NCI-H446 (cell line): ENCODE results near the gene VCPKMT.
A peak's percentile ranks its signal among the peaks of the same experiment; 100 is the strongest.

Experiments
- DNase-seq, 2 experiments: peaks; one replicate each; lab custom pipeline; 2025; lab: John Stamatoyannopoulos, UW

Gene VCPKMT

DNA sequence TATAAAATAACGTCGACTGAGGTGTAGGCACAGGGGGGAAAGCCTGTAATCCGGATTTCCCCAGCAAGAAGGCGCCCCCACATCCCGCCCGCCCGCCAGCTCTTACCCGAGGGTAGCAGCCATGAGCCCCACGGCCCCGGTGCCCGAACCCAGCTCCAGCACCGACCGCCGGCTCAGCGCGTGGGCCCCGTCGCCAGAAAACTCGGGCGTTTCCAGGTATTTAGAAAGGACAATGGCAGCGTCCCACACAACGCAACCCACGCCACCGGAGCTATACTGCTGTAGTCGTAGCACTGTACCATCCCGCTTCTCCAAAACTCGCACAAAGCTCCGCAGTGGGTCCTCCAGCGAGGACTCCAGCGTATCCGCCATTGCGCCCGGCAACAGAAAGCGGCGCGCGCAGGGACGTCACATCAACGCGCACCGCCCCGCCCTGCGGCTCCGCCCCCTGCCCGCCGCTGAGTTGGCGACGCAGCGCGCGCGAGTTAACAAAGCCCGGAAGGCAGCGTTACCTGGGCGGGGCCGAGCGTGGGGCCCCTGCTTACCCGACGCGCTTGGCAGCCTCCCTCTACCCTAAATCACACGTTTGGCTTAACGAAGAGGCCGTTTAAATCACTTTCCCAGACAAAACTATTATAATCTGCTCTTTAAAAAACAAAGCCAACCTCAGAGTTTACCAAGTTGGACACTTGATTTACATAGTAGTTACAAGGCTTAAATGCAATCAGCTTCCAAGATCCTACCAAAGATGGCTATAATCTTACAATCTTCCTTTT lies at the start of gene VCPKMT:
Gene VCPKMT, minus strand, starts transcription at position 392 of the 776 bp plus-strand sequence. Its CDS starts 20 bp downstream, at position 372.
- DNase-seq: peak; percentile 82 to 95

DNA sequence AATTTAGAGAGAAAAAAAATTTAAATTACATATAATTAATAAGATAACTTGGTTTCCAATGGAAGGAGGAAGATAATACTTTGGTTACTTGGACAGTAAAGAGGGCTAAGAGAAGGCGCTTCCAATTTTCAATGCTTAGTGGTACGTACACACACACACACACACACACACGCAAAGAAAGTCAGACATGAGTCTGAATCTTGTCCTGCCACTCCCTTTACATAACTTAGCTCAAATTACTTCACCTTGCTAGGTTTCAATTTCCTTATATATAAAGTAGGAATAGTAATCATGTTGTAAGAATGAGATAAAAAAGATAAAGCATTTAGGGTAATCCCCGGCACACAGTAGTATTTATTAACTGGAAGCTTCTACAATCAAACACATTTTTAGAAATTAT lies 39.7 kb upstream of the VCPKMT start:
- DNase-seq: no peak

DNA sequence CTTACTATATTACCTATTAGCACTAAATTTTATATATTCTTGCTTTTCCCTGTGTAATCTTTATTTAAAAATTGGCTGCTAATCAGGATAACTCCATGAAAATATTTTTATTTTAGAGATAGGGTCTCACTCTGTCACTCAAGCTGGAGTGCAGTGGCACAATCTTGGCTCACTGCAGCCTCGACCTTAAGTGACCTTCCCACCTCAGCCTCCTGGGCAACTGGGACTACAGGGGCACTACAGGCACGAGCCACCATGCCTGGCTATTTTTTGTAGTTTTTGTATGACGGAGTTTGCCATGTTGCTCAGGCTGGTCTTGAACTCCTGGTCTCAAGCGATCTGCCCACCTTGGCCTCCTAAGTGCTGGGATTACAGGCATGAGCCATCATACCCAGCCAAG lies 32.4 kb upstream of the VCPKMT start:
- DNase-seq: no peak

DNA sequence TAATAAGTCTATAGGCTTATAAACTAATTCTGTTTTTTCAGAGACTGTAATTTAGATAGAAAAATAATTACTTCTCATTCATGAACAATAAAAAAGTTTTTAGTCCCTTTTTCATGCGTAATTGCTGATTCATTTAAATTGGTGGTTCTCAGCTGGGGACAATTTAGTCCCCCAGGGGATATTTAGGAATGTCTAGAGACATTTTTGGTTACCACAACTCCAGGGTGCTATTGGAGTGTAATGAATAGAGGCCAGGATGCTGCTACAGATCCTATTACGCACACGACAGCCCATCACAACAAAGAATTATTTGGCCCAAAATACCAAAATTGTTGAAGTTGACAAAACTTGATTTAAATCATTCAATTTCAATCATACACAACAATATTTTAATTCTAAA lies 22.8 kb upstream of the VCPKMT start:
- no peak for DNase-seq

DNA sequence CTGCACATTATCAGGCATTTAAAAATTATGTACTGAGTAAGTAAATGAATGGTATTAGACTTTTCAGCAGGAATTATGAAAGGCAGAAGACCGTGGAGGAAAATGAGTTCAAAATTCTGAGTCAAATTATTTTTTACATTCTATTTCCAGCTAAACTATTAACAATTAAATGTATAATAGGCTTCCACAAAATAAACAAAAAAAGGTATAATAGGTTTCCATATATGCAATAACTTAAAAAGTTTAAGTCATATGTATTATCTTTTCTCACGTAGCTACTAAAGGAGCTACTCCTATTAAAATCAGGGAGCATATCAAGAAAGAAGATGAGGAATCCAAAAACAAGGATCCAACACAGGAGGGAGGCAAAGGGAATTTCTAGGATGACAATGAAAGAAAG lies 11.4 kb upstream of the VCPKMT start:
- DNase-seq: no peak

DNA sequence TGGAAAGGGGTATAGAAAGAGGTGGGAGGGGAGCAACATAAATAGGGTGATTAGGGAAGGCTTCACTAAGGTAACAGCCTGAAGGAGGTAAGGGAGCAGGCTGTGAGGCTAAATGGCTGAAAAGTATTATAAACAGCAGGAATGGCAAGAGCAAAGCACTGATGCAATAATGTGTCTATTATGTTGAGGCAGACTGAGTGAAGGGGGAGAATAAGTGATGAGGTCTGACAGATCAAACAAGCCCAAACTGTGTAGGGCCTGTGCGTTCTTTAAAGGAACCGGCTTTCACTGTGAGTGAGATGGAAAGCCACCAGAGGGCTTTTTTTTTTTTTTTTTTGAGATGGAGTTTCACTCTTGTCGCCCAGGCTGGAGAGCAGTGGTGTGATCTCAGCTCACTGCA lies 6.7 kb upstream of the VCPKMT start:
- DNase-seq: no peak

DNA sequence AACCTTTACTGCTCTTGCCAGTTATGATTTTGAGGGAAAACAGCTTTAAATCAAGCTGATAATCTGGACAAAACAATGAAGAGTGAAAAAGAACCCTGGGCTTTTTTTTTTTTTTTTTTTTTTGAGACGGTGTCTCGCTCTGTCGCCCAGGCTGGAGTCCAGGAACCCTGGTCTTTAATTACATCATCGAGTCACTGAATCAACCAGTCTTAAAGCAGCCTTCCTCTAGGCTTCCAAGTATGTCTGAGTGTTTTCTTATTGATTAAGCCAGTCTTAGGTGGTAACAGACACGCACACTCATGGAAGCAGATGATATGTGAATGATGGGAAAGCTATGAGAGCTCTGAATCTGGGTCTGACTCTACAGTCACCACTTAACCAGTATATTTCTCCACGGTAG lies 5.9 kb upstream of the VCPKMT start:
- peak in 1 of 2 experiments; percentile 15 for DNase-seq

DNA sequence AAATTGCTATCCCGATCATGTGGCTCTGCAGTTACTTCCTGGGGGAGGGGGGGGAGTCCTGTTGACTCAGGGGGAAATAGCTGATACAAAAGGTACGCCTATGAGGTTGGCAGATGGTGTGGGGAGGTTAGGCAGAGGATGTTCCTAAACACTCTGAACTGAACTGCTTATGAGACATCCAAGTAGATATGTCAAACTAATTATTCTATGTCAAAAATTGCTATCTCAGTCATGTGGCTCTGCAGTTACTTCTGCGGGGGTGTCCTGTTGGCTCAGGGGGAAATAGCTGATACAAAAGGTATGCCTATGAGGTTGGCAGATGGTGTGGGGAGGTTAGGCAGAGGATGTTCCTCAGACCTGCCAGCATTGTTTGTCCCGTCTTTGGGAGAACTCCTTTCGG lies 5.1 kb upstream of the VCPKMT start:
- DNase-seq: no peak

DNA sequence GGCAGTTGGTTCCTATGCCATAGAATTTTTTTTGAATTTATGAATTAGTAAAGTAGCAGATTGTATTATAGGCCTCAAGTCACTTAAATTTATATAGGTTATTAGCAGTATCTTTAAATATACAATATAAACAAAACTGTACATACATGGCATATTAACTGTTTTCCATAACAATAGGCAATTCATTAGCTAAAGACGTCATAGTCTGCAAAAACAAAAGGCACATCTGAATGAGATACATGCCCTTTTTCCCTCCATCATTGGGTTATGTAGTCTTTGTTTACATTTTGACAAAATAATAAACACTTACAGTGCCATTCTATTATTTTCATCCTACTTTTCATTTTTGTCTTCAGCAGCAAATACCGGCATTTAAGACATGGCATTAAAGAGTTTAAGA lies 1.1 kb upstream of the VCPKMT start:
- DNase-seq: no peak

DNA sequence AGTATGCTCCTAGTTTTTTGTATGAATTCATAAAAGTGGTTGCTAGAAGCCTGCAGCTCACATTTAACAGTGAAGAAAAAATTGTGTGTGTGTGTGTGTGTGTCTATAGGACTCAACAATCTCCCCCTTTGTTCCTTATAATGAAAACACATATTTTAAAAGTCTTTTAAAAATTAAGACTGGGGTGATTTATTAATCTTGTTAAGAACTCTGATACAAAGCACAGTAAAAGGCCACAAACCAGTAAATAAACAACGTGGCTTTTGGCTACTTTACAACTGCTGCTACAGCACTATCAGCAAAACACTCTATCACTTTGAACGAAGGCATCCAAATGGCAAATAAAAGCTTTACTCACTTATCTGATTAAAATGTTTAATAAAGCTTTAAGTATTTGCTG lies 594 bp upstream of the VCPKMT start:
- DNase-seq: no peak

DNA sequence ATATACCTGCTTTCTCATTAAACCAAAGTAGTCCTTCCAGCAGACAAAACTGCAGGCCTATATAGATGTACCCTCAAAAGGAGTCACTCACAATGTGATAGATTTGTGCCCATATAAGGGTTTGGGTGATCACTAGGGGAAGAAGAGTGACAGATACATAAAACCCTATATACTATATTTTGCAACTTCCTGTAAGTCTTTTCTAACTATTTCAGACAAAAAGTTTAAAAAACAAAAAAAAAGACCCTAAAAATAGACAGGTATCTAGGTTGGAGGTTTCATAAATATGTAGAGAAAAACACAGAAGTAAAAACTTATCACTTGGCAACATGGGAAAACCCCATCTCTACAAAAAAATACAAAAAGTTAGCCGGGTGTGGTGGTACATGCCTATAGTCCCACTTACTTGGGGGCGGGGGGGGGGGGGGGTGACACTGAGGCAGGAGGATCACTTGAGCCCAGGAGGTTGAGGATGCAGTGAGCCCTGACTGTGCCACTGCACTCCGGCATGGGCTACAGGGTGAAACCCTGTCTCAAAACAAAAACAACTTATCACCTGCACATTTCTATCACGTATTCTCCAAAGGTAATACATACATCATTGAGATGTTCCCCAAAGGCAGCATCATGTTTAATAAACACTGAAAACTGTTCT lies 2.9 kb downstream of the VCPKMT start:
- DNase-seq: no peak

DNA sequence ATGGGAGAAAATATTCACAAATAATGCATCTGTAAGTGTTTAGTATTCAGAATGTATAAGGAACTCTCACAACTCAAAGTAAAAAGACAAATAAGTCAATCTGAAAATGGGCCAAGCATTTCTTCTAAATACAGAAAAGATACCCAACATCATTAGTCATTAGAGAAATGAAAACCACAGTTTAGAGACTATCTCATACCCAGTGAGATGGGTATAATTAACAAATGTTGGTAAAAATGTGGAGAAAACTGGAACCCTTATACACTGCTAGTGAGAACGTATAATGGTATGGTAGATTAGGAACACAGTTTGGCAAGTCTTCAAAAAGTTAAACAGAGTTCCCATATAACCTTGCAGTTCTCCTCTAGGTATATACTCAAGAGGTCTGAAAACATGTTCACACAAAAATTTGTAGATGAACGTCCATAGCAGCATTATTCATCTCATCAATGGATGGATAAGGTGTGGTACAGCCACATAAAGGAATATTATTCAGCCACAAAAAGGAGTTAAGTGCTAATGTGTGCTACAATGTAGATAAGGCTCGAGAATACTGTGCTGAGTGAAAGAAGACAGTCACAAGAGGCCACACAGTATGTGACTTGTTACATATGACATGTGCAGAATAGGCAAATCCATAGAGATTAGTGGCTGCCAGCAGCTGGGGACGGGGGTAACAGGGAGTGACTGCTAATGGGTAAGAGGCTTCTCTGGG lies 5.9 kb downstream of the VCPKMT start:
- no peak for DNase-seq

DNA sequence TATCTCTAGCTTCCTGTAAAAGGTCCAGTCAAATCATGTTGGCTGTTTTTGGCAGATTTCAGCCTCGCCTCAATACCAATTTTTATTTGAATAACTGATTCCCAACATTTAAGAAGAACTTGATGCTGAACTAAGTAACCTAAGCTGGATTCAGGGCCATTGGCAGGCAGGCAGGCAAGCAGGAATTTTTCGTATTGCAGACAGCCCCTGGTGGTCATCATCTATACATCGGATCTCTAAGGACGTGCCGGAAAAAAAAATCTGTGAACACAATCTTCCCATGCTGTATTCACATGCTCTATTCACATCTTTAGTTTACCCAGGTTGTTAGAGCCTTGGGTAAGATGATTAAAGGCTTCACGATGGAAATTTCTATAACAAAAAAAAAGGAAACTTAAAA lies 7.0 kb downstream of the VCPKMT start:
- no peak for DNase-seq

DNA sequence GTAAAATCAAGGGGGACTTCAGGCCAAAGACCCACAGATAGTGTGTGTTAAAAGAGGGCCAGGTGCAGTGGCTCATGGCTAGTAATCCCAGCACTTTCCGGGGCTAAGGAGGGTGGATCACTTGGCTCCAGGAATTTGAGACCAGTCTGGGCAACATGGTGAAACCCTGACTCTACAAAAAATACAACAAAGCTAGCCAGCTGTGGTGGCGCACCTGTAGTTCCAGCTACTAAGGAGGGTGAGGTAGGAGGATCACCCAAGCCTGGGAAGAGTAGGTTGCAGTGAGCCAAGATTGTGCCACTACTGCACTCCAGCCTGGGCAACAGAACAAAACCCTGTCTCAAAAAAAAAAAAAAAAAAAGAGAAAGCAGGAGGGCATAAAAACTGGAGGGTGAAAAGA lies 8.5 kb downstream of the VCPKMT start:
- no peak for DNase-seq

DNA sequence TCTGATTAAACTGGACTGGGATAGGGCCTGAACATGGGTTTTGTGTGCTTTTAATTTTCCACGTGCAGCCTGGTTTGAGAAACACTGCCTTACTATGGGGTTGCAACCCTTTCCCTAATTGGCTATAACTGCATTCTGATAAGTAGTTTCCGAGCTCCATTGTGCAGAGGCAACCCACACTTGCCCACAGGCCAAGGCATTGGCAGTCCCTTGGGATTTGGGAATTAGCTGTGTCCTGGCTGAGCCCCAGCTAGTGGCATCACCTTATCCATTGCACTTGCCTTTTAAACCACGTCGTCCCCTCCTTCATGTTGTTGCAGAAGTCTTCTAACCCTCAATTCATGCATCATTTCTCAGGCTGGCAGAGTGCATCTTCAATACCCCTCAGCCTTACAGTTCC lies 10.2 kb downstream of the VCPKMT start:
- DNase-seq: no peak

DNA sequence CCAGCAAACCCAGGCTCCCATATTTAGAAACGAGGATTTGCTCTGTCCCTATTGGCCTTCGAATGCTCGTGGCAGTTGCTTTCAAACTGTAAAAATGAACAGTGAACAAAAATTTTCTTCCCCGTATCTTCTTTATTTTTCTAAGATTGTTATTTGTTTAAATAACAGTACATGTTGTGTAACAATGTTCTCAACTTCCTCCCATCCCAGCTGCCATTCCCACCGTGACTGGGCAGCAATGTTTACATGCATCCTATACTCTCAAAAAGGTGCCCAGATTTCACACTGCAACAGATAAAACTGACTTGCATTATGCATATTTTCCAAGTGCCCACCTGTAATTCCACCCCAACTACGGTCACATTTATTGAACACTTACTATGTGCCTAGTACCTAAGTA lies 12.8 kb downstream of the VCPKMT start:
- DNase-seq: no peak

DNA sequence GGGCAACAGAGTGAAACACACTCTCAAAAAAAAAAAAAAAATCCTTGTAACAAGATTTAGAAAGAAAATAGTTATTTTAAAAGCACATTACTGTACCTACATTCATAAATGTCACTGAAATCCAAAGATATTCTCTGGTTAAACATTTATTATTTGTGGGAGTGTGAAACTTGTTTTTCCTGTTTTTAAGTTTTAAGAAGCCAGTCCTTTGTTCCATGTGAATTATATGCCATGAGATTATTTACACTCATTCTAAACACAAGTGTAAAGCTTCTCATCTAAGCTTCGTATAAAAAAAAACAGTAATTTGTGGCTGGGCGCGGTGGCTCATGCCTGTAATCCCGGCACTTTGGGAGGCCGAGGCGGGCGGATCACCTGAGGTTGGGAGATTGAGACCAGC lies 15.0 kb downstream of the VCPKMT start:
- no peak for DNase-seq

DNA sequence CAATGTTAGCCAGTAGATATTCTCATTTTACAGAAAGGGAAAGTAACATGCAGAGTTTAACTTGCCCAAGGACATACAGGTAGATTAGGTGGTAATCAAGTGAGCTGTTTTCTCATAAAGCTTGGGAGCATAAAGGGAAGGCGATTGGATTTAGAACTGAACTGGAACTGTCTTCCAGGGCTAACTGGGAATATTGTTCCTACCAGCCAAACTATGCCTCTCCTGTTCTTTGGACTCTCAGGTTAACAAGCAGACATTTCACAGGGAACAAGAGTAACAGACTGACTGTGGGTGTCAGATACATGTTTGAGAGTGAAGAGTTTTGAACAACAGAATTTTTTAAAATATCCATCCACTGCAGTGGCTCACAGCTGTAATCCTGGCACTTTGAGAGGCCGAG lies 15.6 kb downstream of the VCPKMT start:
- no peak for DNase-seq

DNA sequence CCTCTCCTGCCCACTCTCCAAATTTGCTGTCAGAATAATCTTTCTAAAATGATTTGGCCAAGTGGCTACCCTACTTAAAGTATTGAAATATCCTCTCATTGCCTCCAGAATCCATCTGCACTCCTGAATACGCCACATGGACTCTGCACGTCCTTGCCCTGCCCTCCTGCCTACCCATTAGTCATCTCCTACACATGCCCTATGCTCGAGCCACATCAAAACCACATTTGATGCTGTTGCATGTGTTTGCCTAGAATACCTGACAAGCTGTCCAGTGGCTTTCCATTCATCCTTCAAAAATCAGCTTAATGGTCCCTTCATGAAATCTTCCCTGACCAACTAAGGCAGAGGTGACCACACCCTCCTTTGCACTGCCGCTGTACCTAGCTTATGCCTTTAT lies 17.0 kb downstream of the VCPKMT start:
- DNase-seq: no peak

DNA sequence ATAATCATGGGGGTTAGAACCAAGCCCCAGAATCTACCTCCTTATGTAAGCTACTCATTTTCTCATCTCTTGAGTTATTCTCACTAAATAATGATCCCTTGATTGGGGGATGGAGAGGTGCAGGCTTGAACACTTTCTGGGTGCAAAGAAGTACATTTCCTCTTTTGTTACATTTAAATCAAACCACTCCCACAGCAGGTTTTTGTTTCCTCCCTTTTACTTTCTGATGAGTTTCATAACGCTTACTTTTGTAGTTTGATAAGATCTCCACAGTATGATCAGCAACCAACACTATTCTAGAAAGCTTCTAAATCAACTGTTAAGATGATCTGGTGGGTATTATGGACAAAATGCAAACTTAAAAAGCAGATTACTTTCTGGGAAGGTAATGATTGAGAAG lies 20.5 kb downstream of the VCPKMT start:
- no peak for DNase-seq

DNA sequence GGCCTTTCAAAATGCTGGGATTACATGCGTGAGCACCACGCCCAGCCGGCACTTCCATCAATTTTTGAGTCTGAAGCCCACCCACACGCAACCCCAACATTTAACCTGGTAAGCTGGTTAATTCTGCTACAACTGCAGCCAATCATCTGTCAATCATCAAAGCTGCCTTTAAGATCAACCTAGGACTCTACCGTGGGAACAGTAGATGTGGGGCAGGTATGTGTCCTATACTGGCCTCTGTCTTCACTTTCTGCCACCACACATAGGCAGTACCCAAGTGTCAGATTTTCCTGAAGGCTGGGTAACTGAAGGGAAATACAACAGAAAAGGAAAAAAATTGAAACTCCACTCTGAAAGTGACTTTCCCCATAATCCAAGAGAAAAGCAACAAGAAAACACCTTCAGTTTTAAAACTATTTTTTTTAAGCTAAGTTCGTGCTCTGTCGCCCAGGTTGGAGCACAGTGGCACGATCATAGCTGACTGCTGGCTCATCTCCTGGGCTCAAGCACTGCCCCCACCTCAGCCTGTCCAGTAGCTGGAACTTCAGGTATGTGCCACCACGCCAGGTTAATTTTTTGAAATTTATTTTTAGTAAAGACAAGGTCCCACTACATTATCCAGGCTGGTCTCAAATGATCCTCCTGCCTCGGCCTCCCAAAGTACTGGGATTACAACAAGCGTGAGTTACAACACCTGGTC lies 22.2 kb downstream of the VCPKMT start:
- no peak for DNase-seq

DNA sequence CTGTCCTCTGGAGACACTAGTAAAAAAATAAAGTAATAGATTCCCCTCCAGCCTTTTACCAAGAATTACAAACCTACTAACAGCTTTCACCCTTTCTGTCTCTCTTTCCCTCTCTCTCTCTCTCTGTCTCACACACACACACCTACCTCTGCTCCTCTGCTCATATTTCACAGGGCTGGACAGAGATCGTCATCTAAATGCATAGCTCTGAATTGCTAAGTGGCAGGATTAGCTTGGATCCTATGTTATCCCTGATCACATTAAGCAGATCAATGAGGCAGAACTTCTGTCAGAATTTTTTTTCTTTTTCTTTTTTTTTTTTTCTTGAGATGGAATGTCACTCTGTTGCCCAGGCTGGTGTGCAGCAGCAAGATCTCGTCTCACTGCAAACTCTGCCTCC lies 22.9 kb downstream of the VCPKMT start:
- DNase-seq: no peak
